SW480 (cell line): ENCODE data around the gene GRAMD1C.

Source experiments
- DNase-seq: peaks from one replicate; pipeline ENCODE4 v3.0.0-alpha.2; 2016; ENCODE audit warnings: low spot score

The GRAMD1C gene

GRCh38 chr3:113952921-113953320, 114.3 kb downstream of the GRAMD1C start:
- no peak for DNase-seq

DNA sequence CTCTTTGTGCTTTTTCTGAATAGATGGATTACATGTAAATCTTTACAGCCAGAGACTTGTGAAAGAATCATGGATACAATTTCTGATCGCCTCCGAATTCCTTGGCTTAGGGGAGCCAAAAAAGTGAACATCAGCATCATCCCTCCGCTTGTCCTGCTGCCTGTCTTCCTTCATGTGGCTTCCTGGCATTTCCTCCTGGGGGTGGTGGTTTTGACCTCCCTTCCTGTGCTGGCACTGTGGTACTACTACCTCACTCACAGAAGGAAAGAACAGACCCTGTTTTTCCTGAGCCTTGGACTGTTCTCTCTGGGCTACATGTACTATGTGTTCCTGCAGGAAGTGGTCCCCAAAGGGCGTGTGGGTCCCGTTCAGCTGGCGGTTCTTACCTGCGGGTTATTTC, 115.1 kb downstream of the GRAMD1C start:
- DNase-seq: no peak

- no peak for DNase-seq
Observed at GRCh38 chr3:113954091-113954685, 115.6 kb downstream of the GRAMD1C start.

DNA sequence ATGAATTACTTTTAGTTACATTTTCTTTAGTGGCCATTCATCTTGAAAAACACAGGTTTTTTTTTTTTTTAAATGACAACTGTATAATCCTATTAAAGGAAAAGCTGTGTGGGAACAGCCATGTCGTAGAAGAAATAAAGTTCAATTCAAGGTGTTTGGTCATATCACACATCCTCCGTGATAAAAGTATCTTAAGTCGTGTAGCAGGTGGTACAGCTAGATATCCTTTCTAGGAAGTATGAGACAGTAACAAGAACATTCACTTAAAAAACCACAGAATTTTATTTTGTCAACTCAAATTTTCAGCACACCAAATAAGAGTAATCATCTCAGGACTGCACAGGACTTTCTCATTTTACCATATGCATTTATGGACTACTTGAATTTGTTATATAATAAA, 125.3 kb downstream of the GRAMD1C start:
- no peak for DNase-seq

- no peak for DNase-seq
Observed at GRCh38 chr3:113966172-113966571, 127.6 kb downstream of the GRAMD1C start.

DNA sequence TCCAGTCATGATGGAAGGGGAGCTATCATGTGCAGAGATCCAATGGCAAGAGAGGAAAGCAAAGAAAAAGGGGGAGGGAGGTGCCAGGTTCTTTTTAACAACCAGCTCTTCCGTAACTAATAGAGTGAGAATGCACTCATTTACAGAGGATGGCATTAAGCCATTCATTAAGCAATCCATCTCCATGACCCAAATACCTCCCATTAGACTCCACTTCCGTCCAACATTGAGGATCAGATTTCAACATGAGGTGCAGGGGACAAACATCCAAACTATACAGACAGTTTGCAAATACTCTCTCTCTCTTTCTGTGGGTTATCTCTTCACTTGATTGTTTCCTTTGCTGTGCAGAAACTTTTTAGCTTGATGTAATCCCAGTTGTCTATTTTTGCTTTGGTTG, 130.4 kb downstream of the GRAMD1C start:
- no peak for DNase-seq

DNA sequence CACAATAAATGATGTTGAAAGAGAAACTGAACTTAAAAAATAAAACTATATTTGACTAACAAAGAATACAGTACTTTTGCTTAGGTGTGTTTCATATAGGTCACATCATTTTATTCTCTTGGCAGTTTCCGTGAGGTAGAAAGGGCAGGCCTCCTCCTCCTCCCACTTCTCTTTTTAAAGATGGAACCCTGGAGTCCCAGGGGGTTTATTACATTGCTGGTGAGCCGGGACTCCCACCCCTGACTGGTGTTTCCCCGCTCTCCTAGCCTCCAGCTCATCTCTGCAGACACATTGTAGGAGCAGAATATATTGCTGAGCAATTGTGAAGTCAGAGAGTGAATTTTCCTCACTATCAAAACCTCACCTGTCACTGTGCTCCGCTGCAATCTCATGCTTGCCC, 139.2 kb downstream of the GRAMD1C start:
- no peak for DNase-seq

GRCh38 chr3:113979916-113980315, 141.3 kb downstream of the GRAMD1C start:
- DNase-seq: no peak

GRCh38 chr3:113981803-113982202, 143.2 kb downstream of the GRAMD1C start:
- DNase-seq: no peak

DNA sequence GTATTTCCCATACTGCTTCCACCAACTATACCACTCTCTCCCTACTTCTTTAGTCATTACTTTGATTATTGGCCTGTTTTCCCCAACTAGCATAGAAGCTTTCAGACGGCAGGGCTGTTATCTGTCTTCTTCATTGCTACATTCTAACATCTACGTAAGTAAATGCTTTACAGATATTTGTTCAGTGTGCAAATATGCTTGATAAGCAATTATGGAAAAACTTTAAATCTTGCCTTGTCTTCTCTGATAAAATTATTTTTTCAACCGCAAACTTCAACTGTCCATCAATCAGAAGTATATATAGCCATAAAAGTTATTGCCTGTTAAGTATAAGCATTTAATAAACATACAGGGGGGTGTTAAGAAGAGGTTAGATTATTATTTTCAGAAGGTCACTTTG, 145.0 kb downstream of the GRAMD1C start:
- no peak for DNase-seq

DNA sequence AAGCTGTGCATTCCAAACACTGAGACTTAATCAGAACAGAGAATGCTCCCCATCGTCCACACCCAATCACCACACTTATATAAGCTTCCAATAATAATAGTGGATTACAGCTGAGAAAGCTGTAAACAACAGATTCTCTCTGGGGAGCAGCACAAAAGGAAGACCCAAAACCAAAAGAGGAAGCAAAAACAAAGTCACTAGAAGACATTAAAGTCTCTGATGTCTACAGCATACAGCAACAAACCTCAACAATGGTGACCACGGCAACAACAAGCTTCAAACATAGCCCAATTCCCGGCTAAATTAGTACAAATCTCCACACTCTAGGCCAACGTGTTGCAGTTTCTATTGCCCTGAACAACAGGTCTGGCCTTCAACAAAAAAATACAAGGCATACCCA, 147.0 kb downstream of the GRAMD1C start:
- DNase-seq: no peak
